SK-N-MC (cell line): Measurements from ENCODE around the gene FBLN1.

Experiments used
- EZH2 ChIP-seq: fragments of 200-600 bp; sonication (generic); IDR thresholded peaks from one replicate; pipeline ENCODE4 v1.6.1; 2017; ENCODE audit warnings: antibody characterized with exemption
- FOXP2 ChIP-seq: optimal IDR thresholded peaks from 2 replicates; pipeline ENCODE3; 2011; ENCODE audit warnings: mild to moderate bottlenecking, moderate library complexity; ENCODE audit not compliant: insufficient read depth; ENCODE audit errors: extremely low read length, control extremely low read depth
- POLR2AphosphoS5 ChIP-seq: IDR thresholded peaks from 2 replicates; pipeline ENCODE4 v1.6.1; 2012; ENCODE audit warnings: mild to moderate bottlenecking, low read depth, low read length, borderline replicate concordance

- no peak for TF ChIP-seq POLR2AphosphoS5
- TF ChIP-seq EZH2, result no peak
- TF ChIP-seq FOXP2, result no peak
These were observed 137.0 kb downstream of the FBLN1 start for GRCh38 chr22:45639747-45640102.
